H1 (cell line): ENCODE measurements around the gene MGAT4B. TPM values are rescaled to one million over a fixed set of nuclear protein-coding genes. Genes with fewer than 3 reads are reported as not detected.

Experiments used
- CTCF ChIA-PET: fragments of 300-600 bp; sonication (Branson Sonifier 250); formaldehyde crosslinking; loops from one replicate; lab custom pipeline; 2021; ENCODE audit not compliant: partially characterized antibody; lab: Charles Lee
- POLR2A ChIA-PET: fragments of 300-600 bp; sonication (Branson Sonifier 250); formaldehyde crosslinking; loops from one replicate; lab custom pipeline; 2021; ENCODE audit warnings: inconsistent platforms; ENCODE audit not compliant: partially characterized antibody; lab: Charles Lee
- DNase-seq, 2 experiments: peaks; one replicate each; pipeline versions ENCODE4 v3.0.0 to v3.0.0-alpha.2; 2010 to 2022; ENCODE audit warnings: low spot score in 2 of 2, low read depth in 1 of 2, mixed read lengths in 1 of 2
- FAIRE-seq: peaks from 2 replicates; lab custom pipeline; 2011; peaks lifted over from hg19 to GRCh38; lab: Jason Lieb, UNC
- H2AFZ ChIP-seq: 2 replicates; pipeline ENCODE4 v1.8.1; 2012; ENCODE audit warnings: low read length, inconsistent platforms
- H2AK5ac ChIP-seq: 2 replicates; pipeline ENCODE4 v1.6.1; 2013; ENCODE audit warnings: low read depth, low read length
- H2BK120ac ChIP-seq: replicated peaks from 2 replicates; pipeline ENCODE3; 2013; ENCODE audit warnings: low read depth, low read length, inconsistent platforms
- H2BK12ac ChIP-seq: 2 replicates; pipeline ENCODE4 v1.6.1; 2013; ENCODE audit warnings: low read depth, low read length
- H2BK15ac ChIP-seq: 2 replicates; pipeline ENCODE4 v1.6.1; 2013; ENCODE audit warnings: low read length
- H2BK20ac ChIP-seq: 2 replicates; pipeline ENCODE4 v1.6.1; 2013; ENCODE audit warnings: low read length
- H2BK5ac ChIP-seq: 2 replicates; pipeline ENCODE4 v1.6.1; 2013; ENCODE audit warnings: low read depth, low read length
- H3K14ac ChIP-seq: 2 replicates; pipeline ENCODE4 v1.6.1; 2013; ENCODE audit warnings: inconsistent platforms; ENCODE audit not compliant: insufficient read length
- H3K18ac ChIP-seq: 2 replicates; pipeline ENCODE4 v1.6.1; 2013; ENCODE audit warnings: low read length; ENCODE audit errors: extremely low read depth
- H3K23ac ChIP-seq: 2 replicates; pipeline ENCODE4 v1.6.1; 2013; ENCODE audit warnings: inconsistent platforms; ENCODE audit not compliant: insufficient read length
- H3K23me2 ChIP-seq: 2 replicates; pipeline ENCODE4 v1.6.1; 2013; ENCODE audit warnings: low read depth, low read length
- H3K27ac ChIP-seq: 2 replicates; pipeline ENCODE4 v1.6.1; 2011; ENCODE audit warnings: low read depth, low read length, inconsistent platforms
- H3K27me3 ChIP-seq, 4 experiments: replicated peaks in 1 of 4; 1 replicate in 1 of 4; 2 replicates in 3 of 4; pipeline versions ENCODE4 v1.6.1 to v1.8.1; 2011 to 2013; ENCODE audit warnings: low read length in 3 of 4, mild to moderate bottlenecking in 3 of 4, inconsistent platforms in 2 of 4, mixed read lengths in 2 of 4, moderate library complexity in 1 of 4; ENCODE audit not compliant: control insufficient read depth in 3 of 4, insufficient read depth in 3 of 4; ENCODE audit errors: extremely low read depth in 1 of 4
- H3K36me3 ChIP-seq, 4 experiments: 2 replicates each; pipeline versions ENCODE4 v1.6.1 to v1.8.1; 2011 to 2013; ENCODE audit warnings: mild to moderate bottlenecking in 4 of 4, low read length in 3 of 4, moderate library complexity in 2 of 4, control low read depth in 1 of 4, inconsistent platforms in 1 of 4; ENCODE audit not compliant: insufficient read depth in 4 of 4, control insufficient read depth in 2 of 4
- H3K4ac ChIP-seq: replicated peaks from 2 replicates; pipeline ENCODE3; 2013; ENCODE audit warnings: low read length, low read depth, mixed read lengths, inconsistent platforms; ENCODE audit not compliant: insufficient read length
- H3K4me1 ChIP-seq, 4 experiments: replicated peaks in 1 of 4; 1 replicate in 1 of 4; 2 replicates in 3 of 4; pipeline versions ENCODE4 v1.6.1 to v1.8.1; 2011 to 2013; ENCODE audit warnings: low read length in 3 of 4, inconsistent platforms in 2 of 4, mixed read lengths in 1 of 4; ENCODE audit not compliant: insufficient read depth in 4 of 4, control insufficient read depth in 3 of 4
- H3K4me2 ChIP-seq, 2 experiments: 2 replicates each; pipeline versions ENCODE4 v1.6.1 to v1.8.1; 2011 to 2013; ENCODE audit warnings: low read depth in 2 of 2, low read length in 2 of 2, control low read depth in 1 of 2, inconsistent platforms in 1 of 2, mild to moderate bottlenecking in 1 of 2; ENCODE audit not compliant: insufficient read depth in 1 of 2
- H3K4me3 ChIP-seq, 4 experiments: fragments of 200-600, 300-600 bp in 1 of 4; sonication (generic), shearing (Covaris generic), sonication (Bioruptor Twin) in 1 of 4; 2 replicates each; pipeline versions ENCODE4 v1.5.1 to v1.8.1; 2011 to 2016; ENCODE audit warnings: low read length in 4 of 4, low read depth in 3 of 4, control low read depth in 2 of 4, inconsistent platforms in 2 of 4, mild to moderate bottlenecking in 2 of 4, mixed read lengths in 1 of 4, moderate library complexity in 1 of 4; ENCODE audit not compliant: insufficient read depth in 2 of 4; ENCODE audit errors: extremely low read depth in 1 of 4
- H3K56ac ChIP-seq: replicated peaks from 2 replicates; pipeline ENCODE3; 2013; ENCODE audit warnings: low read depth, mild to moderate bottlenecking, mixed read lengths, low read length, inconsistent platforms; ENCODE audit not compliant: insufficient read length
- H3K79me1 ChIP-seq: 2 replicates; pipeline ENCODE4 v1.6.1; 2013; ENCODE audit warnings: low read depth, low read length, control low read depth
- H3K79me2 ChIP-seq, 2 experiments: 2 replicates each; pipeline versions ENCODE4 v1.6.1 to v1.8.1; 2012 to 2013; ENCODE audit warnings: low read length in 2 of 2, mild to moderate bottlenecking in 2 of 2, inconsistent platforms in 1 of 2; ENCODE audit not compliant: insufficient read depth in 2 of 2, control insufficient read depth in 1 of 2
- H3K9ac ChIP-seq, 4 experiments: replicated peaks in 1 of 4; 1 replicate in 1 of 4; 2 replicates in 3 of 4; pipeline versions ENCODE4 v1.6.1 to v1.8.1; 2011 to 2013; ENCODE audit warnings: low read depth in 3 of 4, low read length in 3 of 4, control low read depth in 2 of 4, mild to moderate bottlenecking in 2 of 4, moderate library complexity in 2 of 4, inconsistent platforms in 1 of 4; ENCODE audit errors: extremely low read depth in 1 of 4
- H3K9me3 ChIP-seq, 2 experiments: 2 replicates each; pipeline versions ENCODE4 v1.6.1 to v1.8.1; 2012 to 2013; ENCODE audit warnings: mild to moderate bottlenecking in 2 of 2, moderate library complexity in 2 of 2, control low read depth in 1 of 2, inconsistent platforms in 1 of 2, low read depth in 1 of 2, low read length in 1 of 2, mixed read lengths in 1 of 2; ENCODE audit not compliant: insufficient read depth in 2 of 2
- H4K20me1 ChIP-seq, 2 experiments: replicated peaks in 1 of 2; 2 replicates each; pipeline versions ENCODE3 to v1.8.1; 2011 to 2013; ENCODE audit warnings: inconsistent platforms in 2 of 2, low read length in 2 of 2, mild to moderate bottlenecking in 1 of 2; ENCODE audit not compliant: insufficient read depth in 2 of 2, control insufficient read depth in 1 of 2
- H4K5ac ChIP-seq: 2 replicates; pipeline ENCODE4 v1.6.1; 2013; ENCODE audit warnings: low read length, low read depth, mixed read lengths, inconsistent platforms; ENCODE audit not compliant: insufficient read length
- H4K8ac ChIP-seq: 2 replicates; pipeline ENCODE4 v1.8.0; 2013; ENCODE audit warnings: mild to moderate bottlenecking, moderate library complexity, low read length, inconsistent platforms; ENCODE audit not compliant: insufficient read depth; ENCODE audit errors: extremely low read depth
- H4K91ac ChIP-seq: replicated peaks from 2 replicates; pipeline ENCODE3; 2013; ENCODE audit warnings: low read length, mixed read lengths, inconsistent platforms; ENCODE audit not compliant: insufficient read length
- KDM1A ChIP-seq: fragments of 200-600, 300-600 bp; sonication (generic); IDR thresholded peaks from 2 replicates; pipeline ENCODE4 v1.7.1; 2016; ENCODE audit warnings: mild to moderate bottlenecking, low read length, borderline replicate concordance
- NRF1 ChIP-seq: IDR thresholded peaks from 2 replicates; pipeline ENCODE4 v1.6.1; 2011; ENCODE audit warnings: mild to moderate bottlenecking, low read depth, low read length, improper control_type of control experiment
- WGBS, 2 experiments: shearing (Covaris generic) in 1 of 2; methylation state at CpG; one replicate each; pipeline versions ENCODE4 v1.1.6 to v1.1.7; 2013 to 2015; ENCODE audit warnings: low lambda C conversion rate in 2 of 2, mixed read lengths in 2 of 2, inconsistent platforms in 1 of 2, low coverage in 1 of 2, missing lambda C conversion rate in 1 of 2; ENCODE audit not compliant: insufficient replicate concordance in 2 of 2, insufficient coverage in 1 of 2, insufficient read length in 1 of 2; ENCODE audit errors: extremely low coverage in 1 of 2, missing lambda C conversion rate in 1 of 2; 5-methylcytosine and 5-hydroxymethylcytosine counted together
- polyA plus RNA-seq, 7 experiments: library from polyadenylated mRNA; depleted of rRNA in 3 of 7; stranded (reverse) in 5 of 7; unstranded in 2 of 7; fragments of >200 nt in 5 of 7; fragments of 200-250 nt in 2 of 7; gene quantifications; 1 replicate in 5 of 7; 2 replicates in 1 of 7; 4 replicates in 1 of 7; pipeline versions ENCODE4 v1.2.1 to v1.2.3, GENCODE V29; 2011 to 2013; ENCODE audit warnings: missing spikeins in 2 of 7, mixed read lengths in 2 of 7
- total RNA-seq: library from RNA; stranded (reverse); fragmentation: NEBNext Ultra II Directional; extraction: Animal tissue kit (Norgen Biotek cat#: 25700); gene quantifications from 2 replicates; pipeline ENCODE4 v1.2.1, GENCODE V29; 2021

Gene MGAT4B
- total and polyA plus RNA-seq, 2 of the 8 experiments (the other 6 are each of a cell fraction or from before 2014, with no cell fraction given) = 116 to 128 TPM

- no peak overlapping the region for H3K27ac ChIP-seq
- no peak overlapping the region for H3K56ac ChIP-seq
- TF ChIP-seq NRF1 (no peak), KDM1A (peak; percentile 83; the same call in 1 of the 2 replicates)
- TF ChIP-seq, all 59 proteins: peak for 1
- Histone ChIP-seq H3K9ac (no peak overlapping the region), H2BK20ac (no peak overlapping the region), H2BK12ac (0 out of 2 replicates have a peak overlapping the region, but pooled peaks have one; percentile 50), H3K79me1 (no peaks in the 10 kb centered on the region), H3K4me1 (peaks cover 0 to 15% (median 11%) of the 10 kb centered on the region in 4 experiments; a peak in 5 of 7 replicates), H3K36me3 (peaks cover 12 to 31% (median 27%) of the 10 kb centered on the region in 4 experiments), H2AFZ (no peak overlapping the region), H2BK15ac (0 out of 2 replicates have a peak overlapping the region, but pooled peaks have one; percentile 16), H4K20me1 (peaks cover 8 to 20% of the 10 kb centered on the region in 2 experiments), H3K18ac (peak overlapping the region; percentile 78; the same call in 1 of the 2 replicates), H3K4me2 (peak overlapping the region; percentile 54 to 91; a peak in 3 of 4 replicates), H3K79me2 (no peaks in the 10 kb centered on the region), H3K14ac (no peak overlapping the region), H3K9me3 (no peaks in the 10 kb centered on the region), H3K27me3 (peaks cover 0 to 2% (median 0%) of the 10 kb centered on the region in 4 experiments; a peak in 1 of 7 replicates), H3K4ac (no peak overlapping the region), H4K8ac (peak overlapping the region; percentile 35; the same call in 1 of the 2 replicates), H3K23me2 (peaks cover 7% of the 10 kb centered on the region), H3K4me3 (peak overlapping the region; percentile 53 to 88 (median 58)), H2BK120ac (no peak overlapping the region), H3K23ac (no peak overlapping the region), H4K91ac (no peak overlapping the region), H2AK5ac (no peak overlapping the region; the same call in 1 of the 2 replicates), H4K5ac (no peak overlapping the region), H2BK5ac (0 out of 2 replicates have a peak overlapping the region, but pooled peaks have one; percentile 24)
- WGBS, 2 experiments = 89% methylated on average over 21 of the region's 21 CpGs; no CpG with 5 or more reads in 1 of the 2 experiments
- DNase-seq (no peak), FAIRE-seq (no peak)
- ChIA-PET POLR2A (interaction anchor here (0.9 to 16.9 kb wide), 13 partner anchors 10 to 173 kb away, joined by 3 to 207 read pairs (median 5); partner anchors contain the start of genes HNRNPH1, MGAT4B and SQSTM1), CTCF (interaction anchor here (0.7 to 2.4 kb wide), 8 partner anchors 8 to 129 kb away, joined by 3 to 6 read pairs (median 3); no protein-coding TSS in a partner anchor)
Observed at GRCh38 chr5:179796877-179797608, 9.6 kb downstream of the MGAT4B start.
